Endothelial cell of umbilical vein (primary cell): Measurements from ENCODE around the gene LRRFIP2. TPM values are rescaled to one million over a fixed set of nuclear protein-coding genes. Genes with fewer than 3 reads are reported as not detected.

ENCODE experiments used
- BruUV-seq: library from RNA; stranded (reverse); fragments of 400-500 nt; replicated peaks from 2 replicates; lab custom pipeline; 2021; lab: Mats Ljungman, UMichigan
- CTCF ChIA-PET: fragments of 300-600, 350-600 bp; sonication (Branson Sonifier 250); formaldehyde crosslinking; loops from one replicate; lab custom pipeline; 2021; ENCODE audit warnings: antibody characterized with exemption, inconsistent platforms; lab: Charles Lee
- POLR2A ChIA-PET: fragments of 300-600, 350-600 bp; sonication (Branson Sonifier 250); formaldehyde crosslinking; loops from one replicate; lab custom pipeline; 2021; ENCODE audit warnings: antibody characterized with exemption, inconsistent platforms; lab: Charles Lee
- DNase-seq: peaks from one replicate; pipeline ENCODE4 v3.0.0-alpha.2; 2011; ENCODE audit warnings: low read depth, low spot score
- FAIRE-seq: peaks from 2 replicates; lab custom pipeline; 2011; peaks lifted over from hg19 to GRCh38; lab: Jason Lieb, UNC
- H2AFZ ChIP-seq: 2 replicates; pipeline ENCODE4 v1.6.0; 2012; ENCODE audit warnings: low read depth, low read length, control low read depth, inconsistent platforms
- H3K27ac ChIP-seq: 2 replicates; pipeline ENCODE4 v1.5.1; 2011; ENCODE audit warnings: low read depth, mild to moderate bottlenecking, control low read depth, low read length, moderate library complexity; ENCODE audit not compliant: insufficient read depth
- H3K27me3 ChIP-seq, 2 experiments: 2 replicates each; pipeline versions ENCODE4 v1.6.0 to v1.6.1; 2011; ENCODE audit warnings: low read length in 2 of 2, mixed read lengths in 1 of 2; ENCODE audit not compliant: control insufficient read depth in 2 of 2, insufficient read depth in 2 of 2
- H3K36me3 ChIP-seq, 2 experiments: 2 replicates in 1 of 2; 3 replicates in 1 of 2; pipeline ENCODE4 v1.5.1; 2011; ENCODE audit warnings: low read length in 2 of 2, mild to moderate bottlenecking in 1 of 2, moderate library complexity in 1 of 2; ENCODE audit not compliant: control insufficient read depth in 2 of 2, insufficient read depth in 2 of 2; ENCODE audit errors: extremely low read depth in 1 of 2
- H3K4me1 ChIP-seq: 3 replicates; pipeline ENCODE4 v1.5.1; 2011; ENCODE audit warnings: mild to moderate bottlenecking, low read length; ENCODE audit not compliant: control insufficient read depth, insufficient read depth; ENCODE audit errors: extremely low read depth
- H3K4me2 ChIP-seq: 2 replicates; pipeline ENCODE4 v1.6.1; 2011; ENCODE audit warnings: low read length, control low read depth, mixed read lengths; ENCODE audit not compliant: insufficient read depth
- H3K4me3 ChIP-seq, 3 experiments: fragments of 200-600 bp in 1 of 3; sonication (generic), shearing (Covaris generic) in 1 of 3; replicated peaks in 1 of 3; 2 replicates each; pipeline ENCODE4 v1.5.1; 2011 to 2016; ENCODE audit warnings: control low read depth in 3 of 3, low read length in 3 of 3, mild to moderate bottlenecking in 2 of 3, inconsistent platforms in 1 of 3, low read depth in 1 of 3, moderate library complexity in 1 of 3; ENCODE audit not compliant: insufficient read depth in 1 of 3
- H3K79me2 ChIP-seq: 2 replicates; pipeline ENCODE4 v1.6.0; 2012; ENCODE audit warnings: low read length, inconsistent platforms; ENCODE audit not compliant: control insufficient read depth, insufficient read depth
- H3K9ac ChIP-seq: replicated peaks from 2 replicates; pipeline ENCODE3; 2011; ENCODE audit warnings: low read length, control low read depth; ENCODE audit not compliant: insufficient read depth; ENCODE audit errors: extremely low read depth
- H3K9me1 ChIP-seq: replicated peaks from 3 replicates; pipeline ENCODE4 v1.6.0; 2011; ENCODE audit warnings: mild to moderate bottlenecking, low read length; ENCODE audit not compliant: control insufficient read depth, insufficient read depth; ENCODE audit errors: extremely low read depth
- H3K9me3 ChIP-seq: replicated peaks from 2 replicates; pipeline ENCODE4 v1.5.1; 2012; ENCODE audit warnings: low read length, inconsistent platforms; ENCODE audit not compliant: control insufficient read depth, insufficient read depth
- H4K20me1 ChIP-seq: replicated peaks from 2 replicates; pipeline ENCODE3; 2011; ENCODE audit warnings: mild to moderate bottlenecking, low read length; ENCODE audit not compliant: control insufficient read depth, insufficient read depth; ENCODE audit errors: extremely low read depth
- CTCF ChIP-seq, 2 donors: IDR thresholded peaks; 1 replicate in 1 of 2; 2 replicates in 1 of 2; pipeline ENCODE4 v1.5.1; 2011; ENCODE audit warnings: low read length in 2 of 2, mild to moderate bottlenecking in 2 of 2, moderate library complexity in 2 of 2, control low read depth in 1 of 2, inconsistent platforms in 1 of 2, low read depth in 1 of 2; ENCODE audit not compliant: insufficient read depth in 1 of 2; ENCODE audit errors: extremely low read depth in 1 of 2
- EZH2 ChIP-seq: IDR thresholded peaks from 2 replicates; pipeline ENCODE4 v1.6.1; 2012; ENCODE audit warnings: borderline replicate concordance, low read depth, mild to moderate bottlenecking, moderate library complexity, low read length, inconsistent platforms; ENCODE audit not compliant: severe bottlenecking
- FOS ChIP-seq: IDR thresholded peaks from 2 replicates; pipeline ENCODE4 v1.6.1; 2011; ENCODE audit warnings: mild to moderate bottlenecking, low read length, moderate library complexity, borderline replicate concordance; ENCODE audit not compliant: insufficient read depth
- GATA2 ChIP-seq: IDR thresholded peaks from 2 replicates; pipeline ENCODE4 v1.7.0; 2011; ENCODE audit warnings: low read depth, mild to moderate bottlenecking, moderate library complexity, mixed read lengths, low read length; ENCODE audit not compliant: insufficient read length, insufficient read depth
- JUN ChIP-seq: IDR thresholded peaks from 2 replicates; pipeline ENCODE4 v1.6.1; 2011; ENCODE audit warnings: borderline replicate concordance, low read depth; ENCODE audit not compliant: insufficient read length, insufficient read depth
- MYC ChIP-seq: IDR thresholded peaks from one replicate; pipeline ENCODE4 v1.6.1; 2011; ENCODE audit warnings: mild to moderate bottlenecking, low read depth, low read length
- POLR2A ChIP-seq: IDR thresholded peaks from 2 replicates; pipeline ENCODE4 v1.6.1; 2012; ENCODE audit warnings: low read depth, mild to moderate bottlenecking, control low read depth, low read length
- POLR2AphosphoS5 ChIP-seq: IDR thresholded peaks from 2 replicates; pipeline ENCODE4 v1.6.1; 2012; ENCODE audit warnings: low read depth, mild to moderate bottlenecking, control low read depth, low read length, moderate library complexity; ENCODE audit not compliant: insufficient read depth
- dilution Hi-C: fragments of 300-500 bp; cut with MboI; formaldehyde crosslinking; loops from one replicate; pipeline ENCODE4 v1.15.0; 2019; ENCODE audit warnings: low sequenced_read_pairs; ENCODE audit not compliant: extremely low pct_ligation_motif_present
- intact Hi-C: fragments of 100-400 bp; cut with micrococcal nuclease; formaldehyde crosslinking; loops from one replicate; pipeline ENCODE4 v1.10.0; 2022
- polyA plus RNA-seq, 4 experiments: library from polyadenylated mRNA; depleted of rRNA in 3 of 4; stranded (reverse) in 3 of 4; unstranded in 1 of 4; fragments of >200 nt; gene quantifications; 2 replicates each; pipeline versions ENCODE4 v1.2.1 to v1.2.3, GENCODE V29; 2011 to 2012; ENCODE audit warnings: missing spikeins in 1 of 4
- total RNA-seq: library from RNA; stranded (reverse); gene quantifications from 2 replicates; pipeline ENCODE4 v1.2.3, GENCODE V29; 2021
- TF ChIP-seq, protein P1 (sequence below): IDR thresholded peaks from 2 replicates; pipeline ENCODE4 v1.6.1; 2011; ENCODE audit not compliant: insufficient read depth, insufficient read length

The LRRFIP2 gene
- total and polyA plus RNA-seq, 2 donors (not counting 3 experiments of a cell fraction or from before 2014, with no cell fraction given) = 20.8 to 78.9 TPM

- H3K4me1 ChIP-seq = peaks cover 32% of the 10 kb centered on the region
- intact Hi-C loops (no loop called here), dilution Hi-C loops (no loop called here)
- BruUV-seq = no TSS peak
- POLR2A ChIA-PET = interaction anchor here (0.8 kb wide), 1 partner anchor 29 kb away, joined by 3 read pairs; no protein-coding TSS in a partner anchor
- no peak overlapping the region for H3K27ac ChIP-seq
- no peaks in the 10 kb centered on the region for H4K20me1 ChIP-seq
- no peaks in the 10 kb centered on the region for H3K9me3 ChIP-seq
- H3K79me2 ChIP-seq = peaks cover 36% of the 10 kb centered on the region
- H3K9me1 ChIP-seq = no peaks in the 10 kb centered on the region
- FAIRE-seq (no peak), DNase-seq (no peak)
- CTCF ChIA-PET = interaction anchor here (1.2 kb wide), 1 partner anchor 10 kb away, joined by 4 read pairs; no protein-coding TSS in a partner anchor
- no peak overlapping the region for H3K4me3 ChIP-seq
- TF ChIP-seq FOS (no peak), JUN (no peak), EZH2 (no peak), CTCF (IDR thresholded peaks at IDR 0.05; ENCODE audit: extremely low read depth in 1 of 2, insufficient read depth in 1 of 2, low read depth in 1 of 2, low read length in 2 of 2) (no peak)
- TF ChIP-seq, protein P1, sequence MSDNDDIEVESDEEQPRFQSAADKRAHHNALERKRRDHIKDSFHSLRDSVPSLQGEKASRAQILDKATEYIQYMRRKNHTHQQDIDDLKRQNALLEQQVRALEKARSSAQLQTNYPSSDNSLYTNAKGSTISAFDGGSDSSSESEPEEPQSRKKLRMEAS = no peak
- no peak overlapping the region for H2AFZ ChIP-seq
- no peak overlapping the region for H3K4me2 ChIP-seq
- H3K36me3 ChIP-seq = no peaks in the 10 kb centered on the region
- no peaks in the 10 kb centered on the region for H3K27me3 ChIP-seq
- H3K9ac ChIP-seq = no peak overlapping the region
These were observed 47.0 kb downstream of the LRRFIP2 start for GRCh38 chr3:37127340-37127739.

DNA sequence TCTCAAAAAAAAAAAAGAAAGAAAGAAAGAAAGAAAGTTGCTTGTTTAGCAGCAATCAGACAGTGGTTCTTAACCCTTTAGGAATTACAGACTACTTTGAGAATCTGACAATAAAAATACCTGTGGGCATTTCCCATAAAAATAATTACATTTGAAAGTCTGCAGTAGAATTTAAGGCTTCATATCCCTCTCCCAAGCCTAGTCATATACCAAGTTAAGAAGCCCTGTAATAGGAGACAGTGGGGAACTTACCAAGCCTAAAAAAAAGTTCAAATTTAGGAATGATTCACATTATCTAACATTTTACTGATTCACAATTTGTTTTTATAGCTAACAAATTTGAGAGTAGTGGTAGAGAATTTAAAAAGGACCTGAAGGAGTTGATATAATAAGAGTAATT, 47.5 kb downstream of the LRRFIP2 start:
- H3K36me3 ChIP-seq = no peaks in the 10 kb centered on the region
- H3K9me1 ChIP-seq = no peaks in the 10 kb centered on the region
- BruUV-seq = no TSS peak
- TF ChIP-seq EZH2 = no peak
- TF ChIP-seq FOS = no peak
- TF ChIP-seq POLR2A = no peak
- no peak for TF ChIP-seq GATA2
- TF ChIP-seq CTCF (IDR thresholded peaks at IDR 0.05; ENCODE audit: extremely low read depth in 1 of 2, insufficient read depth in 1 of 2, low read depth in 1 of 2, low read length in 2 of 2) = no peak
- TF ChIP-seq, protein P1 = no peak
- TF ChIP-seq POLR2AphosphoS5 = no peak
- no peak for TF ChIP-seq JUN
- no peak for TF ChIP-seq MYC
- H3K9ac ChIP-seq = no peak overlapping the region
- POLR2A ChIA-PET = no interaction called here
- H3K4me1 ChIP-seq = peaks cover 27% of the 10 kb centered on the region
- H2AFZ ChIP-seq = no peak overlapping the region
- no peak for DNase-seq
- H3K27ac ChIP-seq = no peak overlapping the region
- H3K79me2 ChIP-seq = peaks cover 36% of the 10 kb centered on the region
- H3K4me2 ChIP-seq = no peak overlapping the region
- dilution Hi-C loops (no loop called here), intact Hi-C loops (no loop called here)
- H3K9me3 ChIP-seq = no peaks in the 10 kb centered on the region
- FAIRE-seq = no peak
- no peak overlapping the region for H3K4me3 ChIP-seq
- CTCF ChIA-PET = interaction anchor here (1.2 kb wide), 1 partner anchor 9 kb away, joined by 4 read pairs; no protein-coding TSS in a partner anchor
- H4K20me1 ChIP-seq = no peaks in the 10 kb centered on the region
- H3K27me3 ChIP-seq = no peaks in the 10 kb centered on the region
